ENCODE measurements around the gene TECPR2. TPM values are rescaled to one million over a fixed set of nuclear protein-coding genes. Genes with fewer than 3 reads are reported as not detected.

TECPR2 gene
- total and polyA plus RNA-seq, 10 of the 15 experiments (the other 5 are each of a cell fraction or from before 2014, with no cell fraction given), result 0.15 to 10.0 (median 3.0) TPM

- TF ChIP-seq JUNB (IDR thresholded peaks at IDR 0.05) (no peak), SMAD1 (IDR thresholded peaks at IDR 0.05; ENCODE audit: low read depth, partially characterized antibody) (no peak), NFYB (IDR thresholded peaks at IDR 0.05; ENCODE audit: insufficient read depth, low read depth, low read length) (no peak)
These were observed 177.0 kb downstream of the TECPR2 start (continued) for GRCh38 chr14:102539544-102540314.

GRCh38 chr14:102540315-102541028 lies 177.7 kb downstream of the TECPR2 start:
- intact Hi-C loops (cut with micrococcal nuclease; ENCODE audit: unreplicated experiment), result no loop called here
- Histone ChIP-seq H3K4me3 (no peak overlapping the region), H3K79me2 (ENCODE audit: control insufficient read depth, insufficient read depth, low read length) (no peaks in the 10 kb centered on the region), H3K27me3 (replicated peaks in 1 of 2; ENCODE audit: control insufficient read depth in 2 of 2, insufficient read depth in 2 of 2, low read length in 1 of 2) (peaks cover 8 to 15% of the 10 kb centered on the region in 2 experiments), H3K4me1 (ENCODE audit: control insufficient read depth, insufficient read depth, low read length) (no peaks in the 10 kb centered on the region), H3K9me3 (replicated peaks; ENCODE audit: control insufficient read depth, insufficient read depth, low read length) (no peaks in the 10 kb centered on the region; the same call in 2 of the 3 replicates), H3K36me3 (ENCODE audit: control insufficient read depth in 2 of 2, insufficient read depth in 2 of 2, low read length in 1 of 2) (no peaks in the 10 kb centered on the region), H3K9ac (ENCODE audit: control insufficient read depth, insufficient read depth, low read length) (no peak overlapping the region), H3K4me2 (ENCODE audit: control insufficient read depth, insufficient read depth) (no peak overlapping the region), H4K20me1 (ENCODE audit: control insufficient read depth, insufficient read depth) (no peaks in the 10 kb centered on the region; the same call in 1 of the 2 replicates), H3K27ac (ENCODE audit: control insufficient read depth, insufficient read depth) (no peak overlapping the region), H2AFZ (ENCODE audit: control insufficient read depth, low read depth, low read length) (no peak overlapping the region)
- in situ Hi-C loops (cut with MboI), result no loop called here
- BruUV-seq (replicated peaks), result no TSS peak
- 65% methylated on average over 29 of the region's 29 CpGs for whole genome bisulfite sequencing (ENCODE audit: insufficient coverage, insufficient replicate concordance, low lambda C conversion rate, missing lambda C conversion rate)
- RAD21 ChIA-PET (ENCODE audit: unreplicated experiment), result no interaction called here
- CTCF ChIA-PET, result no interaction called here
- no peak for DNase-seq (ENCODE audit: low read depth, low spot score)
- no peak for FAIRE-seq
- SMC1A ChIA-PET (ENCODE audit: uncharacterized antibody, unreplicated experiment), result no interaction called here
- no peak for TF ChIP-seq RELA (IDR thresholded peaks at IDR 0.05; ENCODE audit: borderline replicate concordance, partially characterized antibody)
- TF ChIP-seq SP1 (IDR thresholded peaks at IDR 0.05; ENCODE audit: low read depth, low read length), result no peak
- TF ChIP-seq FOXK2 (IDR thresholded peaks at IDR 0.05), result no peak
- no peak for TF ChIP-seq CBFB (IDR thresholded peaks at IDR 0.05; ENCODE audit: low read depth)
- no peak for TF ChIP-seq SPI1 (IDR thresholded peaks at IDR 0.05; ENCODE audit: borderline replicate concordance, insufficient read depth, low read depth, low read length)
- TF ChIP-seq IRF5 (IDR thresholded peaks at IDR 0.05; ENCODE audit: borderline replicate concordance), result no peak
- no peak for TF ChIP-seq IRF4 (IDR thresholded peaks at IDR 0.05; ENCODE audit: low read depth, low read length)
- no peak for TF ChIP-seq CHD2 (IDR thresholded peaks at IDR 0.05; ENCODE audit: borderline replicate concordance, low read depth, low read length)
- no peak for TF ChIP-seq PAX5 (IDR thresholded peaks at IDR 0.05; ENCODE audit: borderline replicate concordance, low read depth, low read length)
- TF ChIP-seq RAD51 (IDR thresholded peaks at IDR 0.05), result no peak
- TF ChIP-seq POLR2AphosphoS2 (IDR thresholded peaks at IDR 0.05; ENCODE audit: low read depth, low read length), result no peak
- TF ChIP-seq NBN (IDR thresholded peaks at IDR 0.05), result no peak
- no peak for TF ChIP-seq EED (IDR thresholded peaks at IDR 0.05; ENCODE audit: low read depth)
- TF ChIP-seq MAX (IDR thresholded peaks at IDR 0.05; ENCODE audit: low read depth, low read length), result no peak
- no peak for ATAC-seq
- POLR2A ChIA-PET, result no interaction called here

All from GM12878 (cell line).